ENCODE results near the gene TMEM150B.

- TF ChIP-seq CTCF (conservative IDR thresholded peaks at IDR 0.05) (no peak), EZH2 (IDR thresholded peaks at IDR 0.05; ENCODE audit: low read depth) (no peak)
Observed at GRCh38 chr19:55305491-55305890, 19.6 kb downstream of the TMEM150B start.

Measured in PC-9 (cell line).